Kidney epithelial cell (primary cell): Measurements from ENCODE around the gene CLDN15. TPM values are rescaled to one million over a fixed set of nuclear protein-coding genes. Genes with fewer than 3 reads are reported as not detected.

Experiments
- DNase-seq: peaks from one replicate; pipeline ENCODE4 v3.0.0-alpha.2; 2010; ENCODE audit warnings: low read depth
- H3K27me3 ChIP-seq: 2 replicates; pipeline ENCODE4 v1.6.0; 2011; ENCODE audit warnings: low read length; ENCODE audit not compliant: control insufficient read depth, insufficient read depth
- H3K36me3 ChIP-seq: 2 replicates; pipeline ENCODE4 v1.5.1; 2011; ENCODE audit warnings: low read length; ENCODE audit not compliant: control insufficient read depth, insufficient read depth
- H3K4me3 ChIP-seq: 2 replicates; pipeline ENCODE4 v1.5.1; 2011; ENCODE audit warnings: low read depth, mild to moderate bottlenecking, control low read depth, low read length
- total RNA-seq: library from RNA; depleted of rRNA; stranded (reverse); fragments of >200 nt; gene quantifications from 2 replicates; pipeline ENCODE4 v1.2.3, GENCODE V29; 2015
- TF ChIP-seq, protein P1 (sequence below): IDR thresholded peaks from 2 replicates; pipeline ENCODE4 v1.5.1; 2011; ENCODE audit warnings: mild to moderate bottlenecking, moderate library complexity, low read length, control low read depth, inconsistent platforms; ENCODE audit not compliant: insufficient read depth, poor library complexity, severe bottlenecking

CLDN15 gene
- total RNA-seq, 1 donor from 2014 or later: 4.8 TPM

DNA sequence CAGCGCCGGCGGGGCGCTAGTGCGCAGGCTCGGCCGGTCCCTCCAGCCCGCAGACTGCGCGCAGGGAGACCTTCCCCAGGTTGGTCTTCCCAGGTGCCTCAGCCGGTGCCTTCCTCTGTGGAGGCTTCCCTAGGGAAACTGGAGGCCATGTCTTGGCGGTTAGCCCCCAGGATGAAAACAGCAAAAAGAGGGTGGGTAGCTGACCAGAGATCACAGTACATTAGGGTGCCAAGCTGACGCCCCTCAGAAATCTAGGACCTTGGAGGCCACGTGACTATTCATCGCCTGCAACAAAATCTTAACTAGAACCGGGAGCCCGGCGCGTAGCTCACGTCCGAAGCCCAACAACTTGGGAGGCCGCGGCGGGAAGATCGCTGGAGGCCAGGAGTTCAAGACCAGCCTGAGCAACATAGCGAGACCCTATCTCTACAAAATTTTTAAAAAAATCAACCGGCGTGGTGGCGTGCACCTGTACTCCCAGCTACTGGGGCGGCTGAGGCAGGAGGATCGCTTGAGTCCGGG, 7.6 kb upstream of the CLDN15 start:
- TF ChIP-seq, protein P1, sequence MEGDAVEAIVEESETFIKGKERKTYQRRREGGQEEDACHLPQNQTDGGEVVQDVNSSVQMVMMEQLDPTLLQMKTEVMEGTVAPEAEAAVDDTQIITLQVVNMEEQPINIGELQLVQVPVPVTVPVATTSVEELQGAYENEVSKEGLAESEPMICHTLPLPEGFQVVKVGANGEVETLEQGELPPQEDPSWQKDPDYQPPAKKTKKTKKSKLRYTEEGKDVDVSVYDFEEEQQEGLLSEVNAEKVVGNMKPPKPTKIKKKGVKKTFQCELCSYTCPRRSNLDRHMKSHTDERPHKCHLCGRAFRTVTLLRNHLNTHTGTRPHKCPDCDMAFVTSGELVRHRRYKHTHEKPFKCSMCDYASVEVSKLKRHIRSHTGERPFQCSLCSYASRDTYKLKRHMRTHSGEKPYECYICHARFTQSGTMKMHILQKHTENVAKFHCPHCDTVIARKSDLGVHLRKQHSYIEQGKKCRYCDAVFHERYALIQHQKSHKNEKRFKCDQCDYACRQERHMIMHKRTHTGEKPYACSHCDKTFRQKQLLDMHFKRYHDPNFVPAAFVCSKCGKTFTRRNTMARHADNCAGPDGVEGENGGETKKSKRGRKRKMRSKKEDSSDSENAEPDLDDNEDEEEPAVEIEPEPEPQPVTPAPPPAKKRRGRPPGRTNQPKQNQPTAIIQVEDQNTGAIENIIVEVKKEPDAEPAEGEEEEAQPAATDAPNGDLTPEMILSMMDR: no peak
- Histone ChIP-seq H3K27me3 (no peaks in the 10 kb centered on the region), H3K36me3 (peaks cover 1% of the 10 kb centered on the region), H3K4me3 (peak overlapping the region; percentile 77)
- DNase-seq: no peak

DNA sequence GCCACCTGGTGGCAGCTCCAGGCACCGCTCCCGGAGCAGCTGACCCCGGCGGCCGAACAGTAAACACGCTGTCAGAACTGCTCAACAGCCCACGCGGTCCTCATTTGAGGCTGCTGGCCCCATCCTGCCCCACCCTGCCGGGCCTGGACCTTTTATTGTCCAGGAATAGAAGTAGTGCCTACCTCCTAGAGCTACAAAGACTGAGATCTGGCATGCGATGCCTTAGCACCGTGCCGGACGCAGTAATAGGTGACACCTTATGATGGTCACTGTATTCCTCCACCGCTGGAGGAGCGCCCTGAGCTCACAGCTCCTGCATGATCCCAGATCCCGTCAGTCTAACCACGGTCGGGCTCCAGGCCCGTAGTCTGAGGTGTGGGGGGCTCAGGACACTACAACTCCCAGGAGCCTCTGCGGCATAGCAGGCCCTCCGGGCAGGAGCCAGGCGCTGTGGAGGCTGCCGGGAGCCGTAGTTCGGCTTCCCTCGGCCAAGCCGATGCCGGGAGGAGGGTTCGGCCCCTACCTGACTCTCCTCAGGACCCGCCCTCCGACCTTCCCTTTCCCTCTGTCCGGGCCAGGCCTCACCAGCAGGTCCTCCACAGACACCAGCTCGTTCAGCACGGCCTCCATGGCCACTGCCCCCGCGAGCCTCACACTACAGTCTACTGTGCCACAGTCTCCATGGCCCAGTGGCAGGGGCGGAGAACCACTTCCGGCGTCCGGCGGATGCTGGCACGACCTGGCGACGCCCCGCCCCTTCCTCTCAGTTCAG, 7.0 kb upstream of the CLDN15 start, which contains the start of gene FIS1:
TSS of gene FIS1 (minus strand) at position 707 of the 772 bp plus-strand sequence. CDS start at position 630, 77 bp downstream.
- peak; percentile 57 for DNase-seq
- Histone ChIP-seq H3K4me3 (peak within 1 kb of the TSS; percentile 77), H3K27me3 (no peaks in the 10 kb centered on the region), H3K36me3 (peaks cover 1% of the 10 kb centered on the region)
- TF ChIP-seq, protein P1: peak; percentile 91

DNA sequence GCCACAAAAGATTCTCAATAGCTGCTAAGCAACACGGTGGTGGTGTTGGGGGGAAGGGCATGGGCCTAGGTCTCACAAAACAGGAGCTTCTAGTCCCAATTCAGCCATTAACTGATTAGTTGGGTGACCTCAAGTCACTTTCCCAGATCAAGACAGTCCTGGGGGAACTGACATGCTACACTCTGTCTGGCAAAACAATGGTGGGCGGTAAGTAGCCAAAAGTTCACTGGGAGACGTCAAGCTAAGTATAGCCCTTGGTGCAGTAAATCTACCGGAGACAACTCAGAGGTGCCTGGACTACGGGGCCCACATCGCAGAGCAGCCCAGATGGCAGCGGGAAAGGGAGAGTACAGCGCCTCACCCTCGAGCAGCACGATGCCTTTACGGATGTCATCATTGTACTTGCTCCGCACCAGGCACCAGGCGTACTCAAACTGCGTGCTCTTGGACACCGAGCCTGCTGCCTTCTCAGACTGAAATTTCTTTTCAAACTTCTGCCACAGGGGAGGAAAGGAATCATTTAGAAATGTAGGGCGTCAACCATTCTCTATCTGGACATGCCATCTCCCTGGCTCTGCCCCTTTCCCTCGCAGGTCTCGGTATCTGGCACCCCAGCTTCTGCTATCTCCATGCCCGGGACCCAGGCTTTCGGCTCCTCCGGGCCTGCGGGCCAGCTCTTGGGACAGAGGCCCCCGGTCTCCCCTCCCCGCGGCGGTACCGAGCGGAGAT, 6.2 kb upstream of the CLDN15 start:
- TF ChIP-seq, protein P1: no peak
- DNase-seq: no peak
- Histone ChIP-seq H3K27me3 (no peaks in the 10 kb centered on the region), H3K36me3 (peaks cover 1% of the 10 kb centered on the region), H3K4me3 (peak overlapping the region; percentile 77)

DNA sequence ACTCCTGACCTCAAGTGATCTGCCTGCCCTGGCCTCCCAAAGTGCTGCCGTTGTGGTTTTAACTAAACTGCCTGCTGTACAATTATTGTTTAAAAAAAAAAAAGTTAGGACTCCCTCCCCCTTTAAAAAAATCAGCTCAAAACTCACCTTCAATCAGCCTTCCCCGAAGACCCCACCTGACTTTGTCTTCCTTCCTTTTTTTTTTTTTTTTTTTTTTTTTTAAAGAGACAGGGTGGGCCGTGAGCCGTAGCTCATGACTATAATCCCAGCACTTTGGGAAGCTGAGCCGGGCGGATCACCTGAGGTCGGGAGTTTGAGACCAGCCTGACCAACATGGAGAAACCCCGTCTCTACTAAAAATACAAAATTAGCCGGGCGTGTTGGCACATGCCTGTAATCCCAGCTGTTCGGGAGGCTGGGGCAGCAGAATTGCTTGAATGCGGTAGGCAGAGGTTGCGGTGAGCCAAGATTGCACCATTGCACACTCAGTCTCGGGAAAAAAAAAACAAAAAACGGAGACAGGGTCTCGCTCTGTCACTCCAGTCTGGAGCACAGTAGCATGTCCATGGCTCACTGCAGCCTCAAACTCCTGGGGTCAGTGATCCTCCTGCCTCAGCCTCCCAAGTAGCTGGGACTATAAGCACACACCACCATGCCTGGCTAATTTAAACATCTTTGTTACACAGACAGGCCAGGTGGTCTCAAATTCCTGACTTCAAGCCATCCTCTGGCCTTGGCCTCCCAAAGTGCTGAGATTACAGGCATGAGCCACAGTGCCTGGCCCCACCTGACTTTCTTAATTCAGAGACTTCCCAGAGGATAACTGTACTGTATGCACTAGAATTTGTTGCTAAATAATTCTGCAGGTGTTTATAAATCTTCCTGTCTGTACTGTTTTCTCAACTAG, 4.1 kb upstream of the CLDN15 start:
- H3K4me3 ChIP-seq: no peak overlapping the region
- TF ChIP-seq, protein P1: no peak
- peaks cover 1% of the 10 kb centered on the region for H3K36me3 ChIP-seq
- no peaks in the 10 kb centered on the region for H3K27me3 ChIP-seq
- DNase-seq: no peak

DNA sequence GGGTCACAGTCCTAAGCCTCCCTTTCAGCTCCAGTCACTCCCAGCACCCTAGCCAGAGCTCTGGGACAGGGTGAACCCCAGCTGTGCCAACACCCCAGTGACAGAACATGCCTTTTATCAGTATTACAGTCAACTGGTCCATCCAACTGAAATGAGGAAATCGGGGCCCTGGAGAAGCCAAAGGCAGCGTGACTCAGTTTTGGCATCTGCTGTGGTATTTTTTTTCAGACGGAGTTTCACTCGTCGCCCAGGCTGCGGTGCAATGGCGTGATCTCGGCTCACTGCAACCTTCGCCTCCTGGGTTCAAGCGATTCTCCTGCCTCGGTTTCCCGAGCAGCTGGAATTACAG, 3.4 kb upstream of the CLDN15 start:
- peaks cover 1% of the 10 kb centered on the region for H3K36me3 ChIP-seq
- no peak for DNase-seq

More for the DNA sequence above, 3.4 kb upstream of the CLDN15 start:
- H3K27me3 ChIP-seq: no peaks in the 10 kb centered on the region
- H3K4me3 ChIP-seq: no peak overlapping the region
- TF ChIP-seq, protein P1: no peak
